Measurements from ENCODE around the gene TAF11L9. TPM values are rescaled to one million over a fixed set of nuclear protein-coding genes. Genes with fewer than 3 reads are reported as not detected.
"Not testable (repeated sequence)": the region's sequence is repeated elsewhere in the genome, so short reads cannot be mapped to it uniquely, and the experiment has no call there.

TAF11L9 gene
- total and polyA plus RNA-seq, 7 experiments from 2014 or later: not detected

DNA sequence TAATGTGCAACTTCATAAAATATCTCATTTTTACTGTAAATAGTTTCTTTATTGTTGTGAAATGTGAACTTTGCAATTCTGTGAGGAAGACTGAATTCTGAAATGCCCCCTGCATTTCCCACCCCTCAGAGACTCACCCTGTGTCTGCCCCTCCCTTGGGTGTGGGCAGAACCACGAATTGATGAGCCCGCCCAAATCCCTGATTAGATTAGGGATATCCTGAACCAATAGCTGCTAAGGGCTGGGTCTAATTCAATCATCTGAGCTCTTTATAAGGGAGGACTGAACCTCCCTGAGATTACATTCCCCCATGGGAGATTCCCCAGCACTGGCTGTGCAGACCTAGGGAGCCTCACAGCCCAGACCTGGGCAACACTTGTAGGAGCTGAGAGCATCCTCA lies 15.9 kb upstream of the TAF11L9 start, which contains the start of gene TAF11L12:
Gene TAF11L12 (plus strand): TSS at position 301 of the 400 bp plus-strand sequence.
- H3K9me3 Mint-ChIP-seq: peaks cover 0 to 26% (median 9%) of the 10 kb centered on the region in 11 donors
- H3K36me3 Mint-ChIP-seq; H3K4me3 Mint-ChIP-seq; H3K4me3 ChIP-seq (ENCODE audit: low read length); intact Hi-C loops (cut with micrococcal nuclease); H3K36me3 ChIP-seq (ENCODE audit: control insufficient read depth in 2 of 3, insufficient read depth in 3 of 3, low read length in 3 of 3); H3K27me3 ChIP-seq (ENCODE audit: control insufficient read depth in 2 of 2, insufficient read depth in 2 of 2, low read length in 2 of 2); POLR2A ChIA-PET; H3K9me3 ChIP-seq (ENCODE audit: control insufficient read depth in 2 of 3, low read length in 3 of 3); H3K27ac ChIP-seq (ENCODE audit: low read depth, low read length); H3K4me1 Mint-ChIP-seq; H3K27ac Mint-ChIP-seq; H3K4me1 ChIP-seq (ENCODE audit: control insufficient read depth in 2 of 2, insufficient read depth in 2 of 2, low read length in 2 of 2); CTCF ChIA-PET; DNase-seq; H3K27me3 Mint-ChIP-seq; ATAC-seq: not testable (repeated sequence)

- H3K27ac Mint-ChIP-seq; H3K36me3 Mint-ChIP-seq; H3K4me3 Mint-ChIP-seq; DNase-seq; H3K9me3 ChIP-seq (ENCODE audit: control insufficient read depth in 2 of 3, low read length in 3 of 3); H3K27me3 ChIP-seq (ENCODE audit: control insufficient read depth in 2 of 2, insufficient read depth in 2 of 2, low read length in 2 of 2); CTCF ChIA-PET; ATAC-seq; H3K27ac ChIP-seq (ENCODE audit: low read depth, low read length); POLR2A ChIA-PET; intact Hi-C loops (cut with micrococcal nuclease); H3K4me1 Mint-ChIP-seq; H3K27me3 Mint-ChIP-seq; H3K36me3 ChIP-seq (ENCODE audit: control insufficient read depth in 2 of 3, insufficient read depth in 3 of 3, low read length in 3 of 3); H3K4me1 ChIP-seq (ENCODE audit: control insufficient read depth in 2 of 2, insufficient read depth in 2 of 2, low read length in 2 of 2); H3K4me3 ChIP-seq (ENCODE audit: low read length): not testable (repeated sequence)
- peaks cover 0 to 24% (median 9%) of the 10 kb centered on the region in 11 donors for H3K9me3 Mint-ChIP-seq
Observed at GRCh38 chr5:17607461-17607860, 13.3 kb upstream of the TAF11L9 start.

- no peaks in the 10 kb centered on the region for H3K27me3 Mint-ChIP-seq
- CTCF ChIA-PET: no interaction called here
- intact Hi-C loops (cut with micrococcal nuclease): no loop called here
- H3K4me1 Mint-ChIP-seq: no peaks in the 10 kb centered on the region
- H3K9me3 Mint-ChIP-seq: peaks cover 2 to 20% (median 7%) of the 10 kb centered on the region in 11 donors
- H3K4me3 ChIP-seq (ENCODE audit: low read length): no peak overlapping the region
- no peaks in the 10 kb centered on the region for H3K36me3 ChIP-seq (ENCODE audit: control insufficient read depth in 2 of 3, insufficient read depth in 3 of 3, low read length in 3 of 3)
- ATAC-seq: no peak
- no peaks in the 10 kb centered on the region for H3K9me3 ChIP-seq (ENCODE audit: control insufficient read depth in 2 of 3, low read length in 3 of 3)
- H3K27ac ChIP-seq (ENCODE audit: low read depth, low read length): no peak overlapping the region
- no peaks in the 10 kb centered on the region for H3K4me1 ChIP-seq (ENCODE audit: control insufficient read depth in 2 of 2, insufficient read depth in 2 of 2, low read length in 2 of 2)
- no peak overlapping the region for H3K4me3 Mint-ChIP-seq
- POLR2A ChIA-PET: no interaction called here
- no peaks in the 10 kb centered on the region for H3K27me3 ChIP-seq (ENCODE audit: control insufficient read depth in 2 of 2, insufficient read depth in 2 of 2, low read length in 2 of 2)
- H3K27ac Mint-ChIP-seq: no peak overlapping the region
- no peak for DNase-seq
- no peaks in the 10 kb centered on the region for H3K36me3 Mint-ChIP-seq
Observed at GRCh38 chr5:17604951-17605350, 10.8 kb upstream of the TAF11L9 start.

DNA sequence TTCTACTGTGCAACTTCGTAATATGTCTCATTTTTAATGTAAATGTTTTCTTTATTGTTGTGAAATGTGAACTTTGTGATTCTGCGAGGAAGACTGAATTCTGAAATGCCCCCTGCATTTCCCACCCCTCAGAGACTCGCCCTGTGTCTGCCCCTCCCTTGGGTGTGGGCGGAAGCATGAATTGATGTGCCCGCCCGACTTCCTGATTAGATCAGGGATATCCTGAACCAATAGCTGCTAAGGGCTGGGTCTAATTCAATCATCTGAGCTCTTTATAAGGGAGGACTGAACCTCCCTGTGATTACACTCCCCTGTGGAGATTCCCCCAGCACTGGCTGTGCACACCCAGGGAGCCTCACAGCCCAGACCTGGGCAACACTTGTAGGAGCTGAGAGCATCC lies 9.7 kb upstream of the TAF11L9 start, which contains the start of gene TAF11L11:
Gene TAF11L11 (plus strand): TSS at position 304 of the 400 bp plus-strand sequence.
- H3K36me3 ChIP-seq (ENCODE audit: control insufficient read depth in 2 of 3, insufficient read depth in 3 of 3, low read length in 3 of 3); ATAC-seq; H3K4me3 Mint-ChIP-seq; H3K36me3 Mint-ChIP-seq; H3K4me1 Mint-ChIP-seq; H3K9me3 ChIP-seq (ENCODE audit: control insufficient read depth in 2 of 3, low read length in 3 of 3); H3K27me3 ChIP-seq (ENCODE audit: control insufficient read depth in 2 of 2, insufficient read depth in 2 of 2, low read length in 2 of 2); H3K4me1 ChIP-seq (ENCODE audit: control insufficient read depth in 2 of 2, insufficient read depth in 2 of 2, low read length in 2 of 2); H3K27ac Mint-ChIP-seq; H3K27ac ChIP-seq (ENCODE audit: low read depth, low read length); H3K27me3 Mint-ChIP-seq; H3K4me3 ChIP-seq (ENCODE audit: low read length); intact Hi-C loops (cut with micrococcal nuclease); DNase-seq; CTCF ChIA-PET; POLR2A ChIA-PET: not testable (repeated sequence)
- peaks cover 2 to 19% (median 7%) of the 10 kb centered on the region in 11 donors for H3K9me3 Mint-ChIP-seq

GRCh38 chr5:17597728-17598127 lies 3.5 kb upstream of the TAF11L9 start, which contains the start of gene TAF11L10:
Gene TAF11L10 (minus strand): TSS chr5:17597828.
- H3K27me3 Mint-ChIP-seq; H3K4me3 Mint-ChIP-seq; H3K27me3 ChIP-seq (ENCODE audit: control insufficient read depth in 2 of 2, insufficient read depth in 2 of 2, low read length in 2 of 2); H3K4me1 Mint-ChIP-seq; CTCF ChIA-PET; intact Hi-C loops (cut with micrococcal nuclease); H3K4me3 ChIP-seq (ENCODE audit: low read length); H3K36me3 Mint-ChIP-seq; ATAC-seq; H3K4me1 ChIP-seq (ENCODE audit: control insufficient read depth in 2 of 2, insufficient read depth in 2 of 2, low read length in 2 of 2); H3K9me3 ChIP-seq (ENCODE audit: control insufficient read depth in 2 of 3, low read length in 3 of 3); H3K9me3 Mint-ChIP-seq; H3K36me3 ChIP-seq (ENCODE audit: control insufficient read depth in 2 of 3, insufficient read depth in 3 of 3, low read length in 3 of 3); POLR2A ChIA-PET; H3K27ac Mint-ChIP-seq; DNase-seq; H3K27ac ChIP-seq (ENCODE audit: low read depth, low read length): not testable (repeated sequence)

DNA sequence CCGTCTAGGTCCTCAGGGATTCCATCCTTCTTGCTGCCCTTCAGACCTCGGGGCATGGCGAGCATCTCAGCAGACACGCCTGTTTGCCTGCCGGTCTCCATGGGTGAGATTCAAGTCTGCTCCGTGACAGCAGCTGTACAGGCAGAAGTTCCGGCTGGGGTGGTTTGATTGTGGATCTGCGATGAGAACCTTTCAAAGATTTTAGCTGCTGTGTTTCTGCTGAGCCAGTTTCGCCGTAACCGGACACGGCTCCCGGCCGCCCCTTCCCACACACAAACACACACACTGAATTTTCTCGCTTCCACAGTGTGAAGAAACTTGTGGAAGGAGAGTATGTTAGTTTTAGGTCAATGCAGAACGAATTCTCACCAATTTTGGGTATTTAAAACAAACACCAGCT lies 3.3 kb downstream of the TAF11L9 start, which contains the start of gene TAF11L8:
Gene TAF11L8 (minus strand): TSS at position 101 of the 400 bp plus-strand sequence.
- DNase-seq; H3K36me3 ChIP-seq (ENCODE audit: control insufficient read depth in 2 of 3, insufficient read depth in 3 of 3, low read length in 3 of 3); H3K9me3 Mint-ChIP-seq; H3K4me3 Mint-ChIP-seq; H3K27ac ChIP-seq (ENCODE audit: low read depth, low read length); H3K27ac Mint-ChIP-seq; H3K4me3 ChIP-seq (ENCODE audit: low read length); H3K4me1 ChIP-seq (ENCODE audit: control insufficient read depth in 2 of 2, insufficient read depth in 2 of 2, low read length in 2 of 2); ATAC-seq; H3K27me3 ChIP-seq (ENCODE audit: control insufficient read depth in 2 of 2, insufficient read depth in 2 of 2, low read length in 2 of 2); intact Hi-C loops (cut with micrococcal nuclease); POLR2A ChIA-PET; H3K4me1 Mint-ChIP-seq; H3K36me3 Mint-ChIP-seq; H3K27me3 Mint-ChIP-seq; CTCF ChIA-PET; H3K9me3 ChIP-seq (ENCODE audit: control insufficient read depth in 2 of 3, low read length in 3 of 3): not testable (repeated sequence)

DNA sequence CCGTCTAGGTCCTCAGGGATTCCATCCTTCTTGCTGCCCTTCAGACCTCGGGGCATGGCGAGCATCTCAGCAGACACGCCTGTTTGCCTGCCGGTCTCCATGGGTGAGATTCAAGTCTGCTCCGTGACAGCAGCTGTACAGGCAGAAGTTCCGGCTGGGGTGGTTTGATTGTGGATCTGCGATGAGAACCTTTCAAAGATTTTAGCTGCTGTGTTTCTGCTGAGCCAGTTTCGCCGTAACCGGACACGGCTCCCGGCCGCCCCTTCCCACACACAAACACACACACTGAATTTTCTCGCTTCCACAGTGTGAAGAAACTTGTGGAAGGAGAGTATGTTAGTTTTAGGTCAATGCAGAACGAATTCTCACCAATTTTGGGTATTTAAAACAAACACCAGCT lies 8.5 kb downstream of the TAF11L9 start, which contains the start of gene TAF11L7:
Gene TAF11L7 (minus strand): TSS at position 101 of the 400 bp plus-strand sequence.
- H3K9me3 ChIP-seq (ENCODE audit: control insufficient read depth in 2 of 3, low read length in 3 of 3); DNase-seq; H3K36me3 ChIP-seq (ENCODE audit: control insufficient read depth in 2 of 3, insufficient read depth in 3 of 3, low read length in 3 of 3); H3K4me1 ChIP-seq (ENCODE audit: control insufficient read depth in 2 of 2, insufficient read depth in 2 of 2, low read length in 2 of 2); H3K27ac Mint-ChIP-seq; H3K27me3 Mint-ChIP-seq; H3K9me3 Mint-ChIP-seq; H3K36me3 Mint-ChIP-seq; H3K4me1 Mint-ChIP-seq; POLR2A ChIA-PET; intact Hi-C loops (cut with micrococcal nuclease); ATAC-seq; CTCF ChIA-PET; H3K4me3 ChIP-seq (ENCODE audit: low read length); H3K27ac ChIP-seq (ENCODE audit: low read depth, low read length); H3K4me3 Mint-ChIP-seq; H3K27me3 ChIP-seq (ENCODE audit: control insufficient read depth in 2 of 2, insufficient read depth in 2 of 2, low read length in 2 of 2): not testable (repeated sequence)
